NCI-H2196 (cell line): ENCODE data around the gene EEF1A1.
"Not testable (repeated sequence)": the region's sequence is repeated elsewhere in the genome, so short reads cannot be mapped to it uniquely, and the experiment has no call there.

Experiments used
- DNase-seq: peaks from one replicate; lab custom pipeline; 2025; ENCODE audit not compliant: unreplicated experiment; lab: John Stamatoyannopoulos, UW

Gene EEF1A1

DNA sequence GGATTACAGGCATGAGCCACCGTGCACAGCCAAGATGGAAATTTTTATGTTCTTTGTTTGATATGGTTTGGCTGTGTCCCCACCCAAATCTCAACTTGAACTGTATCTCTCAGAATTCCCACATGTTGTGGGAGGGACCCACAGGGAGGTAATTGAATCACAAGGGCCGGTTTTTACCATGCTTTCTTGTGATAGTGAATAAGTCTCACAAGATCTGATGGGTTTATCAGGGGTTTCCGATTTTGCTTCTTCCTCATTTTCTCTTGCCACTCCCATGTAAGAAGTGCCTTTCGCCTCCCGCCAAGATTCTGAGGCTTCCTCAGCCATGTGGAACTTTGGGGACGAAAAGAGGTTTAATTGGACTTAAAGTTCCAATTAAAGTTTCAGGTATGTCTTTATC, 14.6 kb downstream of the EEF1A1 start:
- DNase-seq: no peak

DNA sequence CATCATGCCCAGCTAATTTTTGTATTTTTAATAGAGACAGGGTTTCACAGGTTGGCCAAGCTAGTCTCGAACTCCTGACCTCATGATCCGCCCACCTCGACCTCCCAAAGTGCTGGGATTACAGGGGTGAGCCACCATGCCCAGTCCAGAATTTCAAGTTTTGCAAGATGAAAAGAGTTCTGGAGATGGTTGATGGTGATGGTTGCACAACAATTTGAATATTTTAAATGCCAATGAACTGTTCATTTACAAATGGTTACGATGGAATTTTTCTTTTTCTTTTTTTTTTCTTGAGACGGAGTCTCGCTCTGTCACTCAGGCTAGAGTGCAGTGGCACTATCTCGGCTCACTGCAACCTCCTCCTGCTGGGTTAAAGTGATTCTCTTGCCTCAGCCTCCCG, 15.1 kb downstream of the EEF1A1 start:
- not testable (repeated sequence) for DNase-seq

- no peak for DNase-seq
These were observed 15.7 kb downstream of the EEF1A1 start for GRCh38 chr6:73505142-73505541.

DNA sequence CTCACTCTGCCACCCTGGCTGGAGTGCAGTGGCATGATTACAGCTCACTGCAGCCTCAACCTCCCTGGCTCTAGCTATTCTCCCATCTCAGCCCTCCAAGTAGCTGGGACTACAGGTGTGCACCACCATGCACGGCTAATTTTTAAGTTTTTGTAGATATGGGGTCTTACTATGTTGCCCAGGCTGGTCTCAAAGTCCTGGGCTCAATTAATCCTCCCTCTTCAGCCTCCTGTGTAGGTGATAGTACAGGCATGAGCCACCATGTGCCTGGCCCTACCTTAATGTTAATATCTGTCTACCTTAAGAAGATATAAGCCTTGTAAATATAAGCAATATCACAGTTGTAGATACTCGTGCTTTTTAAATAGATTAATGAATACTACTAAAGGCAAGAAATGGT, 16.7 kb downstream of the EEF1A1 start:
- no peak for DNase-seq

- DNase-seq: no peak
These were observed 17.6 kb downstream of the EEF1A1 start for GRCh38 chr6:73503027-73503772.

DNA sequence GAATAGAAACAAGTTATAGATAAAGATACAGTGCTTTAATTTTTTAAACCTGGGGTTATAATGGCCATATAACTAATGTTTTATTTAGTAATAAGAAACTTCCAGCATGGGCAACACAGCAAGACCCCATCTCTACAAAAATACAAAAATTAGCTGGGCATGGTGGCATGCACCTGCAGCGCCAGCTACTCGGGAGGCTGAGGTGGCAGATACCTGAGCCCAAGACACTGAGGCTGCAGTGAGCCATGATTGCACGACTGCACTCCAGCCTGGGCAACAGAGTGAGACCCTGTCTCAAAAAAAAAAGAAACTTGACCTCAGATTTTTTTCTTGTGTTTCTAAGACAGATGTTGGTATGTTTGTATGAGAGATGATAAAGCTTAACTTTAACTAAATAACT, 22.9 kb downstream of the EEF1A1 start:
- DNase-seq: no peak

DNA sequence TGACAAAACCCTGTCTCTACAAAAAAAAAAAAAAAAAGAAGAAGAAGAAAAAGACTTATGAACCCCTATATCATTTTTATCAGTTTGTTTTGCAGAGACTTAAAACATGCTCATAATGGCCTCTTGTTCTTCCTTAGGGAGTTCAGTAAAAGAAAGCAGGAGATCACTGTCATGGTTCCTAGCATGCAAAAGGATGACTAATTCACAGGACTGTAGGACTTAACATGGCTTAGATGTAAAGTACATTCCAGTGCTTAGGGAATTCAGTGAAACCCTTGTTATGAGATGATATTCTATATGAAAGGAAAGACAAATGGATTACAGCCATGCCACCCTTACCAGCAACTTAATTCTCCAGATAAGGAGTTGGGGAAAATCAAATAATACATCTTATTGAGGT, 29.5 kb downstream of the EEF1A1 start:
- no peak for DNase-seq

- DNase-seq: no peak
These were observed 33.4 kb downstream of the EEF1A1 start for GRCh38 chr6:73487473-73487872.

- DNase-seq: no peak
These were observed 36.4 kb downstream of the EEF1A1 start for GRCh38 chr6:73484438-73484837.

DNA sequence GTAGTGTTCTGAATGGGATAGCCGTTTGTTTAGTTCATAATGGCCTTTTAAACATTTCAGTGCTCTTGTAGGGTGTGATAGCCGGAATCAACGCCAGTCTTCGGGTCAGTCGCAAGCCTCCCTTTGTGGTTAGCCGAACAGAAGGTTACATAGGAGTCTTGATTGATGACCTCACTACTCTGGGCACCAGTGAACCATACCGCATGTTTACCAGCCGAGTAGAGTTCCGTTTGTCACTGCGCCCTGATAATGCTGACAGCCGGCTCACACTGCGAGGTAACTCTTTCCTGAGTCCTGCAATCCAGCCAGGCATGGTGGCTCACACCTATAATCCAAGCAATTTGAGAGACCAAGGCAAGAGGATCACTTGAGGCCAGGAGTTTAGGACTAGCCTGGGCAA, 38.9 kb downstream of the EEF1A1 start:
- no peak for DNase-seq

GRCh38 chr6:73477407-73477806, 43.4 kb downstream of the EEF1A1 start:
- DNase-seq: no peak

- DNase-seq: no peak
These were observed 44.1 kb downstream of the EEF1A1 start for GRCh38 chr6:73476723-73477122.

DNA sequence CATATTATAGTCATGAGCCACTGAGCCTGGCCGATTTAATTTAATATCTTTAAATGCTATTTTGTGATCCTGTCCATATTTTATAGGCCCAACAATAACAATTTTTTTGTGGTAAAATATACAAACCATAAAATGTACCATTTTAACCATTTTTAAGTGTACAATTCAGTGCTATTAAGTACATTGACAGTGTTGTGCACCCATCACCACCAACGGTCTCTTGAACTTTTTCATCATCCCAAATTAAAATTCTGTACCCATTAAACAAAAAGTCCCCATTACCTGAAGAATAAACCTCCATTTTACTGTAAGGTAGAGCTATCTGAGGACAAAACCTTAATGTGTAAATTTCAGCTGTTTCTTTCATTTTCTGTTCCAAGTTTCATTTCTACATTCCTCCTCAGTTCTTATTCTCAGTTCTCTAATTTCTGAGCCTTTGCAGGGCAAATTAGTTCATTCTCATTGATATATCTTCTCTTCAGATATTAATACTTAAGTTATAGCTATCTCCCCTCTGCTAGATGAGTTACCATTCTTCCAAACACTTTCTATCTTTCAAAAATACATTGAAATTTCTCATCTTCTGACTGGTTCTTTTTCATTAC, 49.0 kb downstream of the EEF1A1 start:
- no peak for DNase-seq
